Osteocyte (in vitro differentiated cells): ENCODE measurements around the gene RAB3C. TPM values are rescaled to one million over a fixed set of nuclear protein-coding genes. Genes with fewer than 3 reads are reported as not detected.

Source experiments
- DNase-seq: peaks from one replicate; pipeline ENCODE4 v3.0.0; 2021; ENCODE audit warnings: mixed read lengths; ENCODE audit not compliant: unreplicated experiment; ENCODE audit errors: extremely low spot score
- H3K27ac Mint-ChIP-seq: one replicate; pipeline ENCODE4 v1.8.0; 2021; ENCODE audit warnings: mild to moderate bottlenecking, mixed read lengths; ENCODE audit not compliant: unreplicated experiment
- H3K27me3 Mint-ChIP-seq: one replicate; pipeline ENCODE4 v1.8.0; 2021; ENCODE audit warnings: mixed read lengths; ENCODE audit not compliant: unreplicated experiment
- H3K36me3 Mint-ChIP-seq: one replicate; pipeline ENCODE4 v1.8.0; 2021; ENCODE audit warnings: mixed read lengths; ENCODE audit not compliant: unreplicated experiment
- H3K4me1 Mint-ChIP-seq: one replicate; pipeline ENCODE4 v1.8.0; 2021; ENCODE audit warnings: mixed read lengths; ENCODE audit not compliant: unreplicated experiment
- H3K4me3 Mint-ChIP-seq: one replicate; pipeline ENCODE4 v1.8.0; 2021; ENCODE audit warnings: mild to moderate bottlenecking, moderate library complexity, mixed read lengths; ENCODE audit not compliant: unreplicated experiment
- H3K9me3 Mint-ChIP-seq: one replicate; pipeline ENCODE4 v1.8.0; 2021; ENCODE audit warnings: mixed read lengths; ENCODE audit not compliant: unreplicated experiment
- total RNA-seq: library from RNA; stranded (reverse); gene quantifications from 2 replicates; pipeline ENCODE4 v1.2.1, GENCODE V29; 2021
- TF ChIP-seq, protein P1 (sequence below): fragments of 200-600 bp; sonication (generic); IDR thresholded peaks from 2 replicates; pipeline ENCODE4 v1.5.0; 2021; ENCODE audit warnings: antibody characterized with exemption, mild to moderate bottlenecking, moderate library complexity

Gene RAB3C
- total RNA-seq, 1 donor from 2014 or later = not detected

DNA sequence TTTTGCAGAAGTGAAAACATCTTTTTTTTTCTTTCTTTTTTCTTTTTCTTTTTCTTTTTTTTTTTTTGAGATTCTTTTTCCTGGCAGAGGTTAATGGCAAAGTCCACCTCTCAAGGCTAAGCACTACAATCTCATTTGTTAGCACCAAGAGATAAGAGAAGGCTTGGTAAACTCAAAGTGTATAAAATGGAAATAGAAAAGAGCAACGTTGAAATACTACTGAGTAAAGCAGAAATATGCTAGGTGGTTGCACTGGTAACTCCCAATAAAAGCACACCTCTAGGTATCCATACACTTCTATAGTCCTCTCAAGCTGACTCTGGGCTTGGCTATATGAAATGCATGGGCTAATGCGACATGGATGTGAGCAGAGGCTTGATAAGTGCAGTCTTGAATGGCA lies 188.9 kb downstream of the RAB3C start:
- DNase-seq = no peak
- H3K27me3 Mint-ChIP-seq = peaks cover 29% of the 10 kb centered on the region
- H3K4me3 Mint-ChIP-seq = no peak overlapping the region
- H3K4me1 Mint-ChIP-seq = no peaks in the 10 kb centered on the region
- TF ChIP-seq, protein P1, sequence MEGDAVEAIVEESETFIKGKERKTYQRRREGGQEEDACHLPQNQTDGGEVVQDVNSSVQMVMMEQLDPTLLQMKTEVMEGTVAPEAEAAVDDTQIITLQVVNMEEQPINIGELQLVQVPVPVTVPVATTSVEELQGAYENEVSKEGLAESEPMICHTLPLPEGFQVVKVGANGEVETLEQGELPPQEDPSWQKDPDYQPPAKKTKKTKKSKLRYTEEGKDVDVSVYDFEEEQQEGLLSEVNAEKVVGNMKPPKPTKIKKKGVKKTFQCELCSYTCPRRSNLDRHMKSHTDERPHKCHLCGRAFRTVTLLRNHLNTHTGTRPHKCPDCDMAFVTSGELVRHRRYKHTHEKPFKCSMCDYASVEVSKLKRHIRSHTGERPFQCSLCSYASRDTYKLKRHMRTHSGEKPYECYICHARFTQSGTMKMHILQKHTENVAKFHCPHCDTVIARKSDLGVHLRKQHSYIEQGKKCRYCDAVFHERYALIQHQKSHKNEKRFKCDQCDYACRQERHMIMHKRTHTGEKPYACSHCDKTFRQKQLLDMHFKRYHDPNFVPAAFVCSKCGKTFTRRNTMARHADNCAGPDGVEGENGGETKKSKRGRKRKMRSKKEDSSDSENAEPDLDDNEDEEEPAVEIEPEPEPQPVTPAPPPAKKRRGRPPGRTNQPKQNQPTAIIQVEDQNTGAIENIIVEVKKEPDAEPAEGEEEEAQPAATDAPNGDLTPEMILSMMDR = no peak
- no peaks in the 10 kb centered on the region for H3K36me3 Mint-ChIP-seq
- H3K27ac Mint-ChIP-seq = no peak overlapping the region
- H3K9me3 Mint-ChIP-seq = no peaks in the 10 kb centered on the region

DNA sequence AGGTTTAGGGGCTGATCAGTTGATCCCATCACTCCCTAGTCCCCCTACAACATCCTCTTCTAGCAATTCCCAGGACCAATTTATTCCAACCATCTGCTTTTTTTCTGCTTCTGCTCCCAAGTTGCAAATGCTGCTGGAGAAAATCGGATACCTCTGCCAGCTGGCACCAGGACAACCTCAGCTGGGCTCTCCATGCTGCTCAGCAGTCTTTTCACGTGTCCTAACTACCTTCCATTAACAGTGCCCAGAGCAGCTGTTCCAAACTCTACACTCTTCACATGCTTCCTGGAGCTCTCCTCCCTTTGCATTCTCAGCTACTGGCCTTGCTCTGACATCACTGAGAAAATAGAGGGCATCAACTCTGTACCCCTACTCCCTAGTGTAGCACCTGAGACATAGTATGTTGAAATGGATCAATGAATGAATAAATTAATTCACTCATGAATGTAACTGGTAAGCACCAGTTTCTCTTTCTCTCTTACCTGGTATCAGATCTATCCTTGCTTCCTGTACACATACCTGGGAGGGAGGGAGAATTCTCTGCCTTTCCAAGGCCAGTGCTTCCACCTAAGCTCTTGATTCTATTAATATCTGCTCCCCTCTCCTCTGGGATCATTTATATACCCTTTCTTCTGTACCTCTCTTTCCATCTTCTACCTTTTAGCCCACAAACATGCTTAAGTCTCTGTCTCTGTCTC lies 191.0 kb downstream of the RAB3C start:
- Mint-ChIP-seq H3K27ac (no peak overlapping the region), H3K27me3 (peaks cover 33% of the 10 kb centered on the region), H3K9me3 (no peaks in the 10 kb centered on the region), H3K4me3 (no peak overlapping the region), H3K36me3 (no peaks in the 10 kb centered on the region), H3K4me1 (no peaks in the 10 kb centered on the region)
- TF ChIP-seq, protein P1 = no peak
- no peak for DNase-seq

DNA sequence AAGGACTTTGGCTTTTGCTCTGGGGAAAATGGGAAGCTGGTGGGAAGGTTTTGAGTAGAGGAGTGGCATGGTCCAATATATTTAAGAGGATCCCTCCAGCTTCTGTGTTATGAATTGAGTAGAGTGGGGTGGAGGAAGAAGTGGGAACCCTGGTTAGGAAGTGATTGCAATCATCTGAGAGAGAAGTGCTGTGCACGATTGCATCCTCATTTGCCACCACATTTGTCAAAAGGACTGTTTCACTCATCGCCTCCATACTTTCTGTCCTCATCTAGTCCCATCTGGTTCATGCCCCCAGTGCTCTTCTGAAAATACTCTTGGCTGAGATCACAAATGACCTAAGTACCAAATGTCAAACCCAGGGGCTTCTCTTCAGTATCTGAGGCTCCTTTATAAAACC lies 192.1 kb downstream of the RAB3C start:
- Mint-ChIP-seq H3K36me3 (no peaks in the 10 kb centered on the region), H3K4me1 (no peaks in the 10 kb centered on the region), H3K4me3 (no peak overlapping the region), H3K27me3 (peaks cover 37% of the 10 kb centered on the region), H3K27ac (no peak overlapping the region), H3K9me3 (no peaks in the 10 kb centered on the region)
- no peak for DNase-seq
- TF ChIP-seq, protein P1 = no peak

- H3K4me3 Mint-ChIP-seq = no peak overlapping the region
- H3K27ac Mint-ChIP-seq = no peak overlapping the region
- no peak for DNase-seq
- H3K36me3 Mint-ChIP-seq = no peaks in the 10 kb centered on the region
- no peaks in the 10 kb centered on the region for H3K9me3 Mint-ChIP-seq
- TF ChIP-seq, protein P1 = no peak
- peaks cover 37% of the 10 kb centered on the region for H3K27me3 Mint-ChIP-seq
- H3K4me1 Mint-ChIP-seq = no peaks in the 10 kb centered on the region
Measured at GRCh38 chr5:58775701-58776262, 192.9 kb downstream of the RAB3C start.

- H3K4me1 Mint-ChIP-seq = no peaks in the 10 kb centered on the region
Measured at GRCh38 chr5:58776559-58776958, 193.7 kb downstream of the RAB3C start.

More at GRCh38 chr5:58776559-58776958, 193.7 kb downstream of the RAB3C start:
- no peak for DNase-seq
- peaks cover 37% of the 10 kb centered on the region for H3K27me3 Mint-ChIP-seq
- no peaks in the 10 kb centered on the region for H3K36me3 Mint-ChIP-seq
- H3K4me3 Mint-ChIP-seq = no peak overlapping the region
- no peak overlapping the region for H3K27ac Mint-ChIP-seq
- TF ChIP-seq, protein P1 = no peak
- no peaks in the 10 kb centered on the region for H3K9me3 Mint-ChIP-seq
